Activated naive CD4-positive, alpha-beta T cell treated with anti-CD3 and anti-CD28 coated beads, Interleukin-2, amount 50 U/mL, for 24 hours (primary cell): ENCODE results near the gene TCERG1L.
"Not testable (repeated sequence)": the region's sequence is repeated elsewhere in the genome, so short reads cannot be mapped to it uniquely, and the experiment has no call there.

Experiments used
- H3K27ac Mint-ChIP-seq: one replicate; pipeline ENCODE4 v1.8.0; 2021; ENCODE audit warnings: mild to moderate bottlenecking, mixed read lengths
- H3K27me3 Mint-ChIP-seq: one replicate; pipeline ENCODE4 v1.8.0; 2021; ENCODE audit warnings: mixed read lengths
- H3K36me3 Mint-ChIP-seq: one replicate; pipeline ENCODE4 v1.8.0; 2021; ENCODE audit warnings: mixed read lengths
- H3K4me1 Mint-ChIP-seq: one replicate; pipeline ENCODE4 v1.8.0; 2021; ENCODE audit warnings: mixed read lengths
- H3K4me3 Mint-ChIP-seq: one replicate; pipeline ENCODE4 v1.8.0; 2021; ENCODE audit warnings: mild to moderate bottlenecking, mixed read lengths
- H3K9me3 Mint-ChIP-seq: one replicate; pipeline ENCODE4 v1.8.0; 2021; ENCODE audit warnings: mixed read lengths

Gene TCERG1L

DNA sequence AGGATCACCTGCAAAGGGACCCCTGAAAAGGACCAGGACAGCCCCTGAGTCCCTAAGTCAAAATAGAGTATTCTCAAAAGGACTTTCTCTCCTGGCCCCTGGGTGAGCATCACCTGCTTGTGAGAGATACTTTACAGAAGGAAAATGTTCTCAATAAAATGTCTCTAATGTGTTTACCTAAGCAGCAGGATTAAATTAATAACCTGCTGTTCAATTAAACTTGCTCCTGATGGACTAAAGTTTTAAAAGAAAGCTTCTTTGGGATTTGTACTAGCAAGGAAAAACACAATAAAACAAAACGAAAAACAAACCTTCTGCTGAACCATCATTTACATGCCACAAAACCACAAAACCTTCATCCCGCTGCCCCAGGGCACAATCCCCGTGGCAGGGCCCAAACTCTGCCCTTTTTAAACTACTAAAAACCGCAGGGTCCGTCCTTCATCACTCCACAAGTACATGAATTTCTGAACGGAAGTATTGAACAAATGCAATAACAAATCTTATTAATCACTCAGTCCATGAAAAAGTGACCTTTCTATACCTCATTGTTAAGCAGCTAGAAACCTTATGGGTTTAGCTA lies 197.7 kb downstream of the TCERG1L start:
- Mint-ChIP-seq H3K36me3 (no peaks in the 10 kb centered on the region), H3K27ac (no peak overlapping the region), H3K4me3 (no peak overlapping the region), H3K27me3 (no peaks in the 10 kb centered on the region), H3K4me1 (no peaks in the 10 kb centered on the region), H3K9me3 (no peaks in the 10 kb centered on the region)

DNA sequence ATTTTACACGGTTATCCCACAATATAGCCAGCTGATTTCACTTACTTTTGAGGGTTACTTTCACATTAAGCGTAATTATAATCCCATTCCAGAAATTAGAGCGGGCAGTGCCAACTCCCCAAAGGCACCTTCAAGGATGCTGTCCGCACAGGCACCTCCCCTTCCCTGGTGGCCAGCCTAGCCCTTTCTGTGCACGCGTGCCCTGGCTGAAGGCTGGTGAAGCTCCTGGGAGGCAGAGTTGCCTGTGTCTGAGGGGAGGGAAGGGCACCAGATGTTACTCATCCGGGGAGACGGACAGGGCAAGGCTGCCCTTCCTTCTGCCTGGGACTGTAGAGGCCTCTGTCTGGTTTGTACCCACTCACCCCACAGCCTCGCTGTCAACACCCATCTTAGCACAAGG lies 198.4 kb downstream of the TCERG1L start:
- no peaks in the 10 kb centered on the region for H3K36me3 Mint-ChIP-seq
- no peak overlapping the region for H3K27ac Mint-ChIP-seq
- H3K27me3 Mint-ChIP-seq: no peaks in the 10 kb centered on the region
- no peak overlapping the region for H3K4me3 Mint-ChIP-seq
- no peaks in the 10 kb centered on the region for H3K9me3 Mint-ChIP-seq
- H3K4me1 Mint-ChIP-seq: no peaks in the 10 kb centered on the region

DNA sequence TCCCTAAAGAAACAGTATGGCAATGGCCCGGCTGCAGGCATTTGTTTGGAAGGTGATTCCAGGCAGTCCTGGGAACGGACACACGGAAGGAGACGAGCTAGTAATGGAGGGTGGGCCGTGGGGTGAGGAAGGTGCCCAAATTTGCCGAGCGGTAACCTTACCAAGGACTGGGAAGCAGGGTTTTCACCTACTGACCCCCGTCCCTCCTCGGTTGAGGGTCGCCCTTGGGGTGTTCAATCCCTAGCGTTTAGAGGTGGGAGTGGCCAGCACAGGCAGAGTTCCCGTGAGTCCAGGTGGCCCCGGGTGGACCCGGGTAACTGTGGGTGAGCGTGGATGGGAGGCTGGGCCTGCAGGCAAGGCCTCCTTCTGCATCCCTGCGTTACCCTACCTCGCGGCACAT lies 198.8 kb downstream of the TCERG1L start:
- Mint-ChIP-seq H3K27ac (no peak overlapping the region), H3K4me1 (no peaks in the 10 kb centered on the region), H3K4me3 (no peak overlapping the region), H3K27me3 (no peaks in the 10 kb centered on the region), H3K9me3 (no peaks in the 10 kb centered on the region), H3K36me3 (no peaks in the 10 kb centered on the region)

DNA sequence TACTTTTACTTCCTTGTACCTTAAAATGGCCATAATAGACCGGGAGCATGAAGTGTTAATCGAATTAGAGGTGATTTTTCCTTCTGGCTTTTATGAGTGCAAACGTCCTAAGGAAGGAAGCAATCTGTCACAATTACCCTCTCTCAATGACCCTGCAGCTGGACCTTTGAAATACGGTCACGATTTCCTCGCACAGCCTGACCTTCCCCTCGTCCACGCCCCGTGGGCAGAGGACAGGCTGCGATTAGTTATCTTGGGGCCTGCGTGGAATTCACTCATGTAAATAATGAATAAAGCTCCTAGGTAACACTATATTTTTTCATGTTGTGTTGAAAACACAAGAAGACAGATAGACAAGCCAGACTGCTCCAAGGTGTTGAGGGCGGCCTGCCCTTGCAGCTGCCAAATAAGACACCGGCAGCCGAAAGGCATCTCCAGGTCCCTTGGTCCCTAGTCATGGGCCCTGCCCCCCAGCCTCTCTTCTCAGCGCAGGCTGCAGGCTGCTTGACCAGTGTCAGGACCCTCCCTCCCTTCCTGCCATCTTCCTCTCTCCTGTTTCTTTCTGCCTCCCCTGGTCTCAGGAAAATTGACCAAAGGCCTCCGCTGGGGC lies 199.9 kb downstream of the TCERG1L start:
- H3K36me3 Mint-ChIP-seq: no peaks in the 10 kb centered on the region
- no peak overlapping the region for H3K4me3 Mint-ChIP-seq
- H3K27ac Mint-ChIP-seq: no peak overlapping the region
- no peaks in the 10 kb centered on the region for H3K4me1 Mint-ChIP-seq
- no peaks in the 10 kb centered on the region for H3K9me3 Mint-ChIP-seq
- no peaks in the 10 kb centered on the region for H3K27me3 Mint-ChIP-seq

DNA sequence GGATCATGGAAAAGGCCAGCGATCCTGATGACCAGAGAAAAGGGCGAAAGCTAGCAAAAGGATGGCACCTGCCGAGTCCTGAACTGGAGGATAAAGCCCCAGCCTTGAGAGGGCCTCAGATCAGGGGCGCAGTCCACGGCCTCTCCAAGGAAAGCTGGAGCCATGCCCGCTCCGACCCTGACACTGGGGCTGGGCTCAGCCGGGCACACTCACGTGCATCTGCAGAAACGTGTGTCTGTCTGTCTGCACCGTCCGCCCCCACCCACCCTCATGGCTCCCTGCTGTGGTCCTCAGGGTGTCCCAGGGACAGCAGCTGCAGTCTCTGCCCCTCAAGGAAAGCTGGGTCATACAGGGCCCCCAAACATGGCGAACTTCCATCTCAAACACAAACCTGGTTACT lies 200.5 kb downstream of the TCERG1L start:
- Mint-ChIP-seq H3K27ac (no peak overlapping the region), H3K4me1 (no peaks in the 10 kb centered on the region), H3K4me3 (no peak overlapping the region), H3K36me3 (no peaks in the 10 kb centered on the region), H3K27me3 (no peaks in the 10 kb centered on the region), H3K9me3 (no peaks in the 10 kb centered on the region)

DNA sequence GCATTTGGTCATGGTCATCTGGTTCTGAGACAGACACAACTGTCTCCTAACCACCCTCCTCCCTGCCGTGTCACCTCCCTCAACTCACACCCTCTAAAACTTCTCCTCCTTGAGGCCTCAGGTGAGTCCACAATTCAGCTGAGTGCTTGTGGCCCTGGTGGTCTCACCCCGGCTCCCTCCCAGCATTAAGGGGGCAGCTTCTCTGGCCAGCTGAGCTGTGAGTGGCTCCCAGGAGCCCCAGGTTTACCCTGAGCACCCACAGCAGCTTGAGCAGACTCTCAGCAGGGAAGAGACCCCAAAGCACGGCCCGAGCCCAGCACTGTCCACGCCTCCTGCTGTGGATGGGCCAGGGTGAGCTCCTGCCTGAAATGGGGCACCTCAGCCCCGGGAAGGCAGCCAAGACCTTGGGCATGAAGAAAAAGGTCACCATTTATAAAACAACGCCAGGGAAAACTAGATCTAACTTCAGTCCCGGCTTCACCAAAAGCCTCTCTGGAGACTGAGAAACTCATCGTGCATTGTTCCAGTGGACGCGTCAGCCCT lies 201.2 kb downstream of the TCERG1L start:
- Mint-ChIP-seq H3K27ac (no peak overlapping the region), H3K9me3 (no peaks in the 10 kb centered on the region), H3K4me1 (no peaks in the 10 kb centered on the region), H3K4me3 (no peak overlapping the region), H3K27me3 (no peaks in the 10 kb centered on the region), H3K36me3 (no peaks in the 10 kb centered on the region)

DNA sequence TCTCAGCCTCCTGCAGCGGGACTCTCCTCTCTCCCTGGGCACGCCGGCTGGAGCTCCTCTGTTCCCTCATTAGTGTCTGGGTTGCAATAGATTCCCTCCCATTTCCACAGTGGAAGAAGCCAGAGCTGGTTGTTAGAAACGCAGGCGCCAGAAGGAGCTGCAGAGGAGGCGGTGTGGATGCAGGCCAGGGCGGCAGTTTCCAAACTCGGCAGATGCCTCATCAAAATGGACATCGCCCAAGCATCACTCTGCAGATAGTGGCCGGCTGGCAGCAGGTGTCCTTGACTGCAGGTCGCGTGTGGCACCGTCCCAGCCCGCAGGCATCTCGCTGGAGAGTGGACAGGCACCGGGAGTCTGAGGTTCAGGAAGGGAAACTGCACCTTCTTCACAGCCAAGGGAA lies 201.8 kb downstream of the TCERG1L start:
- Mint-ChIP-seq H3K4me1 (no peaks in the 10 kb centered on the region), H3K27me3 (no peaks in the 10 kb centered on the region), H3K9me3 (no peaks in the 10 kb centered on the region), H3K27ac (no peak overlapping the region), H3K36me3 (no peaks in the 10 kb centered on the region), H3K4me3 (no peak overlapping the region)

DNA sequence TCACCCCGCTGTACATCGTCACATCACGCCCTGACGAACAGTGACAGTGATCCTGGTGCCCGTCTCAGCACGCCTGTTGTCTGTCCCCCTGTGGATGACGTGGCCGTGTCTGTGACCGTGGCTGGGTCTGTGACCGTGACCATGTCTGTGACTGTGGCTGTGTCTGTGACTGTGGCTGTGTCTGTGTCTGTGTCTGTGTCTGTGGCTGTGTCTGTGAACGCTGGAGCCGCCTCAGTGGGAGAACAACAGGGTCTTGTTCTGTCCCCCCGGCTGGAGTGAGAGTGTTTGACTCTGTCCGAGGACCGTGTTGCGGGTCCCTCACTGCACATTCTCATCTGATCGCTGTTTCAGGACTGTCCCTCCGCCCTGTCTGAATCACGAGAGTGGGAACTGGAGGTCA lies 202.2 kb downstream of the TCERG1L start:
- Mint-ChIP-seq H3K36me3 (no peaks in the 10 kb centered on the region), H3K9me3 (no peaks in the 10 kb centered on the region), H3K27ac (no peak overlapping the region), H3K27me3 (no peaks in the 10 kb centered on the region), H3K4me1 (no peaks in the 10 kb centered on the region), H3K4me3 (no peak overlapping the region)

DNA sequence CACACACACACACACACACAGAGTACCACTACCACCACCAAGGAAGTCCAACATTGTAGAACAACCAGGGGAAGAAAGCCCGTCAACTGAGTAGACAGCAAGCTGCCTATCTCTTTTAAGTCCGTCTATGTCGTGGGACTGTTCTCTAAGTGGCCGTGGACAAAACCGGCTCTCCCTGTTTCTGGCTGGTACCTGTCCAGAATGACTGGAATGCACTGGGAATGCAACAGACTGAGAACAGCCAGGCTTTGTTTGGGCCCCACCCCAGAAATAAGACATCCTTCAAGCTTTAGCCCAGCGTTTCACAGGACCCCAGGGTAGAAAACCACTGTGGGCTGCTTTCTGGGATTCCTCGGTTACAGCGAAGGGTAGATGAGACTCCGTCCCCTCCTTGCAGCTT lies 203.6 kb downstream of the TCERG1L start:
- Mint-ChIP-seq H3K27ac (no peak overlapping the region), H3K4me3 (no peak overlapping the region), H3K36me3 (no peaks in the 10 kb centered on the region), H3K27me3 (no peaks in the 10 kb centered on the region), H3K9me3 (no peaks in the 10 kb centered on the region), H3K4me1 (no peaks in the 10 kb centered on the region)

DNA sequence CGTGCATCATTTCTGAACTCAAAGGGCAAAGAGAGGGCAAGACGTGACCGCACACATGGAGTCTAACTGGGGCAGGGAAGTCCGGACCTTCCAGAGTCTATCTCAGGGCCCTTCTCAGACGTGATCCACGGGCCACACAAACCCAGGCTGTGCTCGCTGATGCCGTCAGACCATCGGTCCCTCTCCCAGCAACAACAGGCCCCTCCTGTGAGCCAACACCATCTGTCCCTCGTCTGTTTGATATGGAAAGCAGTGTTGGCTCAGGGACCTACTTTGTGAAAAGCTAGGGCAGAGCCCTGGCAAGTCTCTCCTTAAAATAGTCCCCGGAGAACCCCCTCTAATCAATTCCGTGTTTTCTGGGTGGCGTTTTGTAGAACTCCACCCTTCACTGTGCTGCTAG lies 208.8 kb downstream of the TCERG1L start:
- Mint-ChIP-seq H3K9me3 (no peaks in the 10 kb centered on the region), H3K4me3 (no peak overlapping the region), H3K4me1 (no peaks in the 10 kb centered on the region), H3K27me3 (no peaks in the 10 kb centered on the region), H3K36me3 (no peaks in the 10 kb centered on the region), H3K27ac (no peak overlapping the region)

DNA sequence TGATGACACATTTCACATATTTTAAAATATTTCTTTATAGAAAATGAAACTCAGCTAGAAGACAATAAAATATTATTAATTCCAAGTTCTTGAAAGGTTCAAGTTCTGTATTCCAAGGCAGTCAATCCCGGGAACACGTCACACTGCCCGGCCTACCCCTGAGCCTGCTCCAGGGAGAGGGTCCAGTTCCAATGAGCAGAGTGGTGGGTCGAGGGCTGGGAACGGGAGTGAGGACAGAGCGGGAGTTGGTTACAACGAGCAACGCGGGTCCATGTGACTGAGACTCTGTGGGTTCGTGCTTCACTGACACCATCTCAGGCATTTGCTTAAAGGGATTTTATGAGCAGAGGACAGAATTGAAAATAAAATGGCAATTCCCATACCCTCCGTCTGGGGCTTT lies 209.4 kb downstream of the TCERG1L start:
- Mint-ChIP-seq H3K27ac (no peak overlapping the region), H3K36me3 (no peaks in the 10 kb centered on the region), H3K4me1 (no peaks in the 10 kb centered on the region), H3K9me3 (no peaks in the 10 kb centered on the region), H3K27me3 (no peaks in the 10 kb centered on the region), H3K4me3 (no peak overlapping the region)

DNA sequence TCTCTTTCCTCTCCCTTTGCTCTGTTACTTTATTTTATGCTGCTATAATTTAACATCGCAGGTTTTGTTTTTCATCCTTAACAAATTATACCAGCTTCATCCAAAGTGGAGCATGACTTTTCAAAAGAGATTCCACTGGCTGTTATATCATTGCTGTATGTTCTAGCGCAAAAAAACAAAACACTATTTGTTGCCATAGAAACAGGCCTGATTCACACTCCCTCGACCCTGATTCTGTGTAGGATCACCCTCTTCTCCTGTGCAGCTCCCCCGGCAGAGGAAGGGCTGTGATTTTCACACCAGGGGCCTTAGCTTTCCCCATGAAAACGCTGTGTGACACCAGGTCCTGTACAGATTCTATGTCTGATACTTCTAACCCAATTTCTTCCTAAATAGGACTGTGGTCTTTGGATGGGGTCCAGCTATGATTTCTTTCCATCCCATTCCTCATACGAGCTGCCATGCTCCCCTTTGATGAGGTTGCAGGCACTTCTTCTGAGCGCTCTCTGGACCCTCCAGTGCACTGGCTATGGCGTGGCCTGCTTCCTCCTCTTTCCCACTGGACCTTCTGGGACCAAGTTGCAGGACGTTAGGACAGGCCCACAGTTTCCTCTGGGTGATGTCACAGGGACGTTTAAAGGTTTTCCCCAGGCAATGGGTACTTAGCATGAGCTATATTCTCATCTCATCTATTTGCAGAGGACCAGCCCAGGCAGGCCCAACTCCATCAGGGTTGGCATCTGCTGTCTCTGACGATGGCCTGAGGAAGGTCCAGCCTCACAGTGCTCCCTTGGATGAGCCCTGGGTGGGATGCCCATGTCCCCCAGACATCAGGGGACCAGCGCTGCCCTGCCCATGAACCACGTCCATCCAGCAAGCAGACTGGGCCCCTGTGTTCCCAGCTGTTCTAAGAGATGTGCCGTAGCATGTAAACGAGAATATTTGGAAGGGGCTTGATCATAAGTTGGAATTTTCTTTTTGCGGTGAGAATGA lies 210.8 kb downstream of the TCERG1L start:
- not testable (repeated sequence) for H3K4me3 Mint-ChIP-seq, H3K27ac Mint-ChIP-seq, H3K36me3 Mint-ChIP-seq, H3K9me3 Mint-ChIP-seq, H3K27me3 Mint-ChIP-seq, H3K4me1 Mint-ChIP-seq

DNA sequence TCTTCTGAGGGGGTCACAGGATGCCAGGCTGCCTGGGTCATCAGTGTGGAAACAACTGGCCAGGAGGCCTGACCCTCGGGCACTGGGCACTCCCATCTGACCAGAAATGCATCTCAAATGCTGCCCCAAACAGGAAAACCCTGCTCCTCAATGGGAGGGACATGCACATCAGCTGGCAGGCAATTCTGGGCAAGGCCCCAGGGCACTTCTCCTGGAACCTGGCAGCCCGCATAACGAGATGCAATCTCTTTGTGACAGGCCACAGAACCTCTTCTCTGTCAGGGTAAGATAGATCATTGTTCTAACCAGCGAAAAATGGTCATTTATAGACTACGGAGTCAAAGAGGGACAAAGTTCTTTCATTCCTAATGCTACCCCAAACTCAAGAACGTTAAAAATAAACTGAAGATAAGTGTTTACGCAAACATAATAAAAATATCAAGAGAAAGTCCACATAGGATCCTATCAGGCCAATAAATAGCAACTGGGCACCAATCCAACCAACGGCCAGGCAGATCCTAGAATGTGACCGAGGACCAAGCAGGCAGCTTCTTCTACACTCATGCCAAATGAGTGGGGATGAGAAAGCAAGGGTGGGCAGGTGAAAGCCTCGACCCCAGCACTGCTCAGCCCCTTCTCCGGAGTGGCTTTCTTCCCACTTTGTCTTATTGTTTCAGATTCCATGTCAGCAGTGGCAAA lies 212.3 kb downstream of the TCERG1L start:
- Mint-ChIP-seq H3K4me3 (no peak overlapping the region), H3K9me3 (no peaks in the 10 kb centered on the region), H3K27ac (no peak overlapping the region), H3K27me3 (no peaks in the 10 kb centered on the region), H3K4me1 (no peaks in the 10 kb centered on the region), H3K36me3 (no peaks in the 10 kb centered on the region)

DNA sequence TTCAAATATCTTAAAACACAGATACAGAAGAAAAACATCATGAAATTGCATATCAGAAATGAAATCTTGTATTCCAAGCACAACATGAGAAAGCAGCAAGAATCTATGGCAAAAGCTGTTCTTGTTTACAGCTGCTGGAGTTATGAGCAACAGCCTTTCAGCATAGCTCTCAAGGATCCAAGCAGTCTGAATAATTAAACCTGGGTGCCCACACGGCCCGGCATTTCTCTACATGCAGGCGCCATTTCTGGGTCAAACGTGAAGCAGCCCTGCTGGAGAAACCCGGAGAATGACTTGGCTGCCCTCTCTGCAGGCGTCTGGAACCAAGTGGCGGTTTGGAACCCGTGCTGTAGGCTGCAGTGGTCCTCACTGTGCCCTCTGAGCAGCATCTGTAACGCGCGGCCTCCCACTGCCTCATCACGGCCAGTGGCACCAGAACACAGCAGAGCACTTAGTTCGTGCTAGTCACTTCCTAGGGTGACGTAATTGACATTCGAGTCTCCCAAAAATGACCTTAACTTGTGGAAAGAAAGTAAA lies 213.0 kb downstream of the TCERG1L start:
- H3K9me3 Mint-ChIP-seq: no peaks in the 10 kb centered on the region
- H3K36me3 Mint-ChIP-seq: no peaks in the 10 kb centered on the region
- no peak overlapping the region for H3K27ac Mint-ChIP-seq
- H3K4me3 Mint-ChIP-seq: no peak overlapping the region
- no peaks in the 10 kb centered on the region for H3K4me1 Mint-ChIP-seq
- no peaks in the 10 kb centered on the region for H3K27me3 Mint-ChIP-seq

DNA sequence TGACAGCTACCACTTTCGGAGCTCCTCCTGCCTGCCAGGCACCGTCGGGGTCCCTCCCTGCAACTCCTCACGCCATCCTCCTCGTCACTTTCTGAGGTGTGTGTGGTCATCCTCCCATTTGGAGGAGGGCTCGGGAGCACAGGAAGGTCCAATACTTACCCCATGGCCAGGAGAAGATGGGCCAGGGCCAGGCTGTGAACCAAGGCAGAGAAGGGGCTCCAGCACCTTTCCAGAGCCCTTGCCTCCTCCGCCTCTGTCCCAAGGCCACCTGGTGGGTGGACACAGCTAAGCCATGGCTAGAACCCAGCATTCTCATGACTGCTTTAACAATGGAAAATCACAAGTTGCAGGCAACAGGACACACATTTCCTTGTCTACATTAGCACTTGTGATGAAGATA lies 215.5 kb downstream of the TCERG1L start:
- H3K27ac Mint-ChIP-seq: no peak overlapping the region
- H3K9me3 Mint-ChIP-seq: no peaks in the 10 kb centered on the region
- H3K4me3 Mint-ChIP-seq: no peak overlapping the region
- H3K36me3 Mint-ChIP-seq: no peaks in the 10 kb centered on the region
- H3K4me1 Mint-ChIP-seq: no peaks in the 10 kb centered on the region
- no peaks in the 10 kb centered on the region for H3K27me3 Mint-ChIP-seq
